GM21786 (cell line): ENCODE measurements around the gene TMEM178A.
"Not testable (repeated sequence)": the region's sequence is repeated elsewhere in the genome, so short reads cannot be mapped to it uniquely, and the experiment has no call there.

Experiments
- ATAC-seq: cut with Tn5 transposase; IDR thresholded peaks from one replicate; pipeline ENCODE4 v1.9.1; 2021; ENCODE audit not compliant: unreplicated experiment

The TMEM178A gene

GRCh38 chr2:39647104-39647765 is 18.5 kb upstream of the TMEM178A start:
- no peak for ATAC-seq

GRCh38 chr2:39648580-39648979 is 17.1 kb upstream of the TMEM178A start:
- no peak for ATAC-seq

- no peak for ATAC-seq
Measured at GRCh38 chr2:39649511-39649910, 16.2 kb upstream of the TMEM178A start.

GRCh38 chr2:39650468-39650867 is 15.2 kb upstream of the TMEM178A start:
- no peak for ATAC-seq

GRCh38 chr2:39656215-39656614 is 9.5 kb upstream of the TMEM178A start:
- ATAC-seq = not testable (repeated sequence)

GRCh38 chr2:39657287-39657937 is 8.3 kb upstream of the TMEM178A start:
- ATAC-seq = no peak

GRCh38 chr2:39658371-39658770 is 7.3 kb upstream of the TMEM178A start:
- ATAC-seq = no peak

GRCh38 chr2:39659765-39660611 is 5.7 kb upstream of the TMEM178A start:
- ATAC-seq = no peak

GRCh38 chr2:39660612-39661236 is 5.0 kb upstream of the TMEM178A start:
- ATAC-seq = no peak

GRCh38 chr2:39661826-39662225 is 3.9 kb upstream of the TMEM178A start:
- ATAC-seq = no peak

- no peak for ATAC-seq
Measured at GRCh38 chr2:39663187-39663930, 2.4 kb upstream of the TMEM178A start.

GRCh38 chr2:39664232-39664887 is 1.4 kb upstream of the TMEM178A start:
- no peak for ATAC-seq

- no peak for ATAC-seq
Measured at GRCh38 chr2:39664888-39665591, 677 bp upstream of the TMEM178A start.

- no peak for ATAC-seq
Measured at GRCh38 chr2:39666491-39667101, 879 bp downstream of the TMEM178A start.

GRCh38 chr2:39667104-39667885 is 1.6 kb downstream of the TMEM178A start:
- ATAC-seq = no peak

GRCh38 chr2:39667886-39668276 is 2.2 kb downstream of the TMEM178A start:
- no peak for ATAC-seq

GRCh38 chr2:39668576-39669080 is 2.9 kb downstream of the TMEM178A start:
- no peak for ATAC-seq

- ATAC-seq = no peak
Measured at GRCh38 chr2:39671604-39672003, 5.9 kb downstream of the TMEM178A start.
